ENCODE data around the gene CPNE9. TPM values are rescaled to one million over a fixed set of nuclear protein-coding genes. Genes with fewer than 3 reads are reported as not detected.

Gene CPNE9
- total and polyA plus RNA-seq, 2 of the 8 experiments (the other 6 are each of a cell fraction or from before 2014, with no cell fraction given), result 4.8 to 6.0 TPM

DNA sequence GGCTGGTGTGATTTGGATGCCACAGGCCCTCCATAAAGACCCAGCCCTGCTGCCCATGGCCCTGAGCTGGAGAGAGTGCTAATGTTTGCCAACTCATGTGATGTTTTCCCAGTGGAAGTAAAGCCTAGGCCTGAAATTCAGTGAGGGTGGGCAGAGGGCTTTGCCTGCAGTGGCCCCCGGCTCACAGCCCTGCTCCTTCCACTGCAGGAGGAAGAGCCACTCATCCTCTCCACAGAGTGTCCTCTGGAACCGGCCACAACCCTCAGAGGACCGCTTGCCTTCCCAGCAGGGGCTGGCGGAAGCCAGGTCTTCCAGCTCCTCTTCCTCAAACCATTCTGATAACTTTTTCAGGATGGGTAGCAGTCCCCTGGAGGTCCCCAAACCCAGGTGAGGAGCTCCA, 13.9 kb upstream of the CPNE9 start (continued):
- no peak for TF ChIP-seq GTF2F1 (IDR thresholded peaks at IDR 0.05; ENCODE audit: borderline replicate concordance, low read depth, low read length)
- no peak for TF ChIP-seq NRF1 (IDR thresholded peaks at IDR 0.05; ENCODE audit: low read depth, low read length)
- TF ChIP-seq MAFK (IDR thresholded peaks at IDR 0.05; ENCODE audit: low read depth, low read length), result no peak
- no peak for TF ChIP-seq CBX5 (IDR thresholded peaks at IDR 0.05; ENCODE audit: low read depth, low read length)
- no peak for TF ChIP-seq MAX (IDR thresholded peaks at IDR 0.05)
- no peak for TF ChIP-seq CHD1 (IDR thresholded peaks at IDR 0.05; ENCODE audit: low read depth, low read length)
